IgD-negative memory B cell (primary cell): ENCODE data around the gene RASSF1. TPM values are rescaled to one million over a fixed set of nuclear protein-coding genes. Genes with fewer than 3 reads are reported as not detected.
A peak's percentile ranks its signal among the peaks of the same experiment; 100 is the strongest.
"Not testable (repeated sequence)": the region's sequence is repeated elsewhere in the genome, so short reads cannot be mapped to it uniquely, and the experiment has no call there.

Experiments used
- H3K27ac Mint-ChIP-seq, 3 donors: one replicate each; pipeline ENCODE4 v1.8.0; 2020 to 2022; ENCODE audit warnings: mild to moderate bottlenecking in 3 of 3, mixed read lengths in 3 of 3, moderate library complexity in 1 of 3
- H3K27me3 Mint-ChIP-seq: one replicate; pipeline ENCODE4 v1.8.0; 2021; ENCODE audit warnings: mixed read lengths
- H3K36me3 Mint-ChIP-seq: one replicate; pipeline ENCODE4 v1.8.0; 2020; ENCODE audit warnings: mild to moderate bottlenecking, mixed read lengths
- H3K4me1 Mint-ChIP-seq, 3 donors: one replicate each; pipeline ENCODE4 v1.8.0; 2020 to 2022; ENCODE audit warnings: mixed read lengths in 3 of 3, mild to moderate bottlenecking in 1 of 3
- H3K4me3 Mint-ChIP-seq, 4 donors: one replicate each; pipeline ENCODE4 v1.8.0; 2020 to 2022; ENCODE audit warnings: mild to moderate bottlenecking in 4 of 4, mixed read lengths in 4 of 4, moderate library complexity in 3 of 4
- H3K9me3 Mint-ChIP-seq, 3 donors: one replicate each; pipeline ENCODE4 v1.8.0; 2020 to 2021; ENCODE audit warnings: mixed read lengths in 3 of 3, mild to moderate bottlenecking in 1 of 3
- polyA plus RNA-seq: library from polyadenylated mRNA; unstranded; fragments of 300-500 nt; fragmentation: Illumina TruSeq; gene quantifications from one replicate; pipeline ENCODE4 v1.2.3, GENCODE V29; 2021

RASSF1 gene
- polyA plus RNA-seq, 1 donor from 2014 or later = 155 TPM

DNA sequence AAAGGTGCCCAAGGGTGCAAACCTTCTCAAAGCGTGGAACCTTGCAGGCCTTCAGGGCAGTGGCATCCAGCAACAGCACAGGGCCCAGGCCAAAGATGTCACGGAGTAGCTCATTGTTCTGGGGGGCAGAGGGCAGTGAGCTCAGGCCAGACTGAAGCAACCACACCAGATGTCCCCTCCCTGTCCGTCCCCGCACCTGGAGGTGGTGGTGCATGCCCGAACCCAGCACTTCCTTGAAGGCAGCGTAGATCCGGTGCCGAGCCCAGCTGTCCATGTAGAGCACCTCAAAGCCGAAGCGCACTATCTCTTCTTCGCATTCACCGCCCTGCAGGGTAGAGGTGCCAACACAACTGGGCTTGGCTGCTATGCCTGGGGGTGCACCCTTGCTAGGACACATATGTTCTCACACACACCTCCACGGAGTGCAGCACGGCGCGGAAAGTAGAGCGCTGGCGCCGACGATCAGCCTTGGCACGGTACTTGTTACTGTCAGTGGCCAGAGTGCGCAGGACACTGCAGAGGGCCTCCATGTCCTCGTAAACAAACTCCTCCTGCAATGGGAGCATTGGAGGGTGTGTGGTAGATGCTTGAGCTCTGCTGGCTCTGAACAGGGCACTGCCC lies 52.1 kb downstream of the RASSF1 start:
- no peaks in the 10 kb centered on the region for H3K9me3 Mint-ChIP-seq
- H3K36me3 Mint-ChIP-seq = peaks cover 4% of the 10 kb centered on the region
- peak overlapping the region in 1 of 4 donors; percentile 68 for H3K4me3 Mint-ChIP-seq

DNA sequence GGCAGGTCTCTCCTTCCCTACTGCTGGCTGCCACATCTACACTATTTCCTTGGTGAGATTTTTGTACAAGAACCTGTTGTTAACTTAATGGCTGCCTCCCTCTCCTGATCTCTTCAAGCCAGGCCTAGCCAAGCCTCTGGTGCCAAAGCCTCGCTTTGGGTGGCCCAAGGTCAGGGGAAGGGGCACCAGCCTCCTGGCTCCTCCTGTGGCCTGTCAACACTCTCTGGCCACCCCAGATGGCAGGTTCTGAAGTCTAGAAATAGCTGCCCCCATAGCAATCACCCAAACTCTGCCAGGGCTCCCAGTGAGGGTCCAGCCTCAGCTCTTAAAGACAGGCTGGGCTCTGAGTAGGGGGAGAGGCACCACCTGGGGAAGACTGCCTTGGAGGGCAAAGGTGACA lies 53.4 kb downstream of the RASSF1 start:
- H3K4me3 Mint-ChIP-seq = no peak overlapping the region
- no peaks in the 10 kb centered on the region for H3K27me3 Mint-ChIP-seq
- peaks cover 5% of the 10 kb centered on the region in 3 donors for H3K4me1 Mint-ChIP-seq
- no peak overlapping the region for H3K27ac Mint-ChIP-seq
- no peaks in the 10 kb centered on the region for H3K9me3 Mint-ChIP-seq
- peaks cover 4% of the 10 kb centered on the region for H3K36me3 Mint-ChIP-seq

More for the DNA sequence above, 52.1 kb downstream of the RASSF1 start:
- Mint-ChIP-seq H3K27ac (peak overlapping the region in 2 of 3 donors; percentile 35 to 42), H3K4me1 (peaks cover 9 to 14% (median 10%) of the 10 kb centered on the region in 3 donors), H3K27me3 (no peaks in the 10 kb centered on the region)

DNA sequence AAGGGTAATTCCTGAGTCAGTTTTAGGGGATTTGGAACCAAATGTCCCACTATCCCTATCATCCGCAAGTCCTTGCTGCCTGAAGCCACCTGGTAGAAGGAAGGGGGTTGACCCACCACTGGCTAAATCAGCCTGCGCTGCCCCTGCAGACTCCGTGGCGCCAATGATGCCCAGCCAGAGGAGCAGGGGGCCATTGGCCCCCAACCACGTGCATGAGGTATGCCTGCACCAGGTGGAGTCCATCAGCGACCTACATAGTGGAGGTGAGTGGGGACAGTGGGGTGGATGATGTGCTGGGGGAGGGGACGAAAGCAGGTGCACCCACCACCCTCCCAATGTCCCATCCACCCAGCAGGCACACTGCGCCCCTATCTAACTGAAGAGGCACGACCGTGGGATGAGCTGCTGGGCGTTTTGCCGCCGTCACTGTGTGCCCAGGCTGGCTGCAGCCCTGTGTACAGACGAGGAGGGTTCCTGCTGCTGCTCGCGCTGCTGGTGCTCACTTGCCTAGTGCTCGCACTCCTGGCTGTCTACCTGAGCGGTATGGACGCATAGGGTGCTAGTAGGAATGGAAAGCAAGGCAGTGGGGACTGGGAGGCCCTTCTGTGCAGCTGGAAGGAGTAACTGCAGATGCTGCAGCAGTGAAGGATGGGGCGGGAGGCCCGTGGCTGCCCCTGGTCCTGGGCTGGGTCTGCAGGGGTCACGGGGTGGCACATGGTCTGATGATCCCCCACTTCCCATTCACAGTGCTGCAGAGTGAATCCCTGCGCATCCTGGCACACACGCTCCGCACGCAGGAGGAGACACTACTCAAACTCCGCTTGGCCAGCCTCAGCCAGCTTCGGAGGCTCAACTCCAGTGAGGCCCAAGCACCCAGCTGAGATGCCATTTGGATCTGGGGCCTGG lies 54.1 kb downstream of the RASSF1 start:
- Mint-ChIP-seq H3K9me3 (no peaks in the 10 kb centered on the region), H3K27me3 (no peaks in the 10 kb centered on the region), H3K4me3 (no peak overlapping the region), H3K36me3 (peaks cover 4% of the 10 kb centered on the region), H3K4me1 (peaks cover 4 to 5% (median 4%) of the 10 kb centered on the region in 3 donors), H3K27ac (no peak overlapping the region)

DNA sequence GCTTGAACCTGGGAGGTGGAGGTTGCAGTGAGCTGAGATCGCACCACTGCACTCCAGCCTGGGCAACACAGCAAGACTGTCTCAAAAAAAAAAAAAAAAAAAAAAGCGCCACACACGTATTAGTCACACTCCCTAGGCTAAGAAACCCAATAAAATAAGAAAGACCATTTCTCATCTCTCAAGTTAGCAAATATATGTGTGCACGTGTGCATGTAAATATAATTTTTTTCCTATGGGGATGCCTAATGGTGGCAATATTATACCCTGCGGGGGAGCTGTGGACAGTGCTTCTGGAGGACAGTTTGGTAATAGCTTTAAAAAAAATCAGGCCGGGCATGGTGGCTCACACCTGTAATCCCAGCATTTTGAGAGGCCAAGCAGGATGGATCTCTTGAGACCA lies 56.5 kb downstream of the RASSF1 start:
- not testable (repeated sequence) for H3K9me3 Mint-ChIP-seq, H3K27me3 Mint-ChIP-seq, H3K4me3 Mint-ChIP-seq, H3K36me3 Mint-ChIP-seq, H3K4me1 Mint-ChIP-seq
- H3K27ac Mint-ChIP-seq = peak overlapping the region in 1 of 3 donors; percentile 16

Other genes starting within 250 kb of the RASSF1 start
- gene SEMA3F, start 185.5 kb downstream of the RASSF1 start, polyA plus RNA-seq = not detected
- not detected for gene GNAT1, start 149.2 kb downstream of the RASSF1 start, polyA plus RNA-seq
- not detected for gene SLC38A3, start 135.6 kb downstream of the RASSF1 start, polyA plus RNA-seq
- 689 TPM for gene GNAI2, start 104.6 kb downstream of the RASSF1 start, polyA plus RNA-seq
- gene SEMA3B, start 71.7 kb downstream of the RASSF1 start, polyA plus RNA-seq = not detected
- gene LSMEM2, start 61.7 kb downstream of the RASSF1 start, polyA plus RNA-seq = 0.30 TPM
- 58.6 TPM for gene IFRD2, start 48.4 kb downstream of the RASSF1 start, polyA plus RNA-seq
- 5.3 TPM for gene HYAL3, start 41.4 kb downstream of the RASSF1 start, polyA plus RNA-seq
- 20.5 TPM for gene NAA80, start 41.4 kb downstream of the RASSF1 start, polyA plus RNA-seq
- 0.14 TPM for gene HYAL1, start 37.3 kb downstream of the RASSF1 start, polyA plus RNA-seq
- 7.3 TPM for gene HYAL2, start 18.1 kb downstream of the RASSF1 start, polyA plus RNA-seq
- gene TUSC2, start 12.6 kb downstream of the RASSF1 start, polyA plus RNA-seq = 51.4 TPM
- gene ZMYND10, start 4.9 kb upstream of the RASSF1 start, polyA plus RNA-seq = not detected
- gene NPRL2, start 9.9 kb upstream of the RASSF1 start, polyA plus RNA-seq = 30.4 TPM
- 63.3 TPM for gene CYB561D2, start 10.0 kb upstream of the RASSF1 start, polyA plus RNA-seq
- gene TMEM115, start 18.7 kb upstream of the RASSF1 start, polyA plus RNA-seq = 33.9 TPM
- gene CACNA2D2, start 162.8 kb upstream of the RASSF1 start, polyA plus RNA-seq = 0.11 TPM
- gene C3orf18, start 226.9 kb upstream of the RASSF1 start, polyA plus RNA-seq = 7.9 TPM
- gene HEMK1, start 228.7 kb upstream of the RASSF1 start, polyA plus RNA-seq = 30.5 TPM